ENCODE results near the gene DBNDD1.

Gene DBNDD1

GRCh38 chr16:90034504-90034903 lies 15.2 kb upstream of the DBNDD1 start:
- DNase-seq, result no peak

DNA sequence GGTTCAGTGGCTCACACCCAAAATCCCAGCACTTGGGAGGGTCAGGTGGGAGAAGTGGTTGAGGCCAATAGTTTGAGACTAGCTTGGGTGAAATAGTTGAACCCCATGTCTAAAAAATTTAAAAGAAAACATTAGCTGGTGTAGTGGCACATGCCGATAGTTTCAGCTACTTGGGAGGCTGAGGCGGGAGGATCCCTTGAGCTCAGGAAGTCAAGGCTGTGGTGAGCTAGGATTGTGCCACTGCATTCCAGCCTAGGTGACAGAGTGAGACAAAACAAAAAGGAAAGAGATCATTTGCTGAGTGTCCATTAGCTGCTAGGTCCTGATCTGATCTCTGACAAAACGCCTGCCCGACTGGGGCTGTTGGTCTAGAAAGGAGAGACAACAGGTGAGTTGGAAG lies 14.1 kb upstream of the DBNDD1 start:
- no peak for DNase-seq

DNA sequence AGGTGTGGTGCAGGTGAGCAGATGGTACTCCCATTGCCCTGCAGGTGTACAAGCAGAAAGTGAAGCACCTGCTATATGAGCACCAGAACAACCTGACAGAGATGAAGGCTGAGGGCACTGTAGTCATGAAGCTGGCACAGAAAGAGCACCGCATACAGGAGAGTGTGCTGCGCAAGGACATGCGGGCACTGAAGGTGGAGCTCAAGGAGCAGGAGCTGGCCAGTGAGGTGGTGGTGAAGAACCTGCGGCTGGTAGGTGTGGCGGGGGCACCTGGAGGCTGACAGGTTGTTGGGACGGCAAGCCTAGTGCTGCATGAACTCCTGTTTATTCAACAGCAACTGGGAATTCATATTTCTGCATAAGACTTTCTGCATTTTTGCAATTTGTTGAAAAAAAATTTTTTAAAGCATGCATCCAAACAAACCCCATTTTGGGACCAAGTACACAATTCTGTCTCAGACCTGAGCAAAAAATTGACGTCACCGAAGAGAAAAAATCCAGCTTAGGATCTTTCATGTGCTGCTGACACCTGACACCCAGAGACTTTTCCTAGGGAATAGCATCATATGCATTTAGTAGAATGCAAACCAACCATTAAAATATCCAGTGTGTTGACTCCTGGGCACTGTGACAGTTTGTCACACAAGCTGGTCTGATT lies 13.5 kb upstream of the DBNDD1 start:
- DNase-seq, result no peak

GRCh38 chr16:90031931-90032673 lies 12.8 kb upstream of the DBNDD1 start:
- DNase-seq, result no peak

DNA sequence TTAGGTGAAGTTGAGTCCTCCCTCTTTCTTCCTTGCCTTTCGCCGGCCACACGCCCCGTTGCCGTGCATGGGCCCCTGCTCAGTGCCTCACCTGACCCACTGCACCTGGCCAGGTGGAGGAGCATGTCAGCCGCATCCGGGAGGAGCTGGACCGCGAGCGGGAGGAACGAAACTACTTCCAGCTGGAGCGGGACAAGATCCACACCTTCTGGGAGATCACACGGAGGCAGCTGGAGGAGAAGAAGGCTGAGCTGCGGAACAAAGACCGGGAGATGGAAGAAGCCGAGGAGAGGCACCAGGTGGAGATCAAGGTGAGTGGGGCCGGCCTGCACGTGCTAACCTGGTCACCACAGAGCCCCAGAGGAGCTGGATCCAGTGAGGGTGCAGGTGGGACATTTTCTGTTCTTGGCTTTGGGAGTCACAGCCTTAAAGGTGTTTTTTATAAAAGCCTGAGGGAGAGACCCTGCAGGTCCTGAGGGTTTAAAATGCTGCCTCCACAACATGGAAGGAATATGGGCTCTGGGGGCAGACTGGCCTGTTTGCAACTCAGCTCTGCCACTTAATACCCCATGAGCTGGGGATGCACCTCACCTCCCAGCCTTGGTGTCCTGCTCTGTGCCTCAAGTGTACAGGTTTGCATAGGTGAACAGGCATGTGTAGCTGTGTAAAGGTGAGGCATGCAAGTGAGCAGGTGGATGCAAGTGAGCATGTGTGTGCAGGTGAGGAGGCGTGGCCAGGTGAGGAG lies 12.1 kb upstream of the DBNDD1 start:
- DNase-seq, result no peak

- no peak for DNase-seq
Observed at GRCh38 chr16:90028985-90029384, 9.7 kb upstream of the DBNDD1 start.

DNA sequence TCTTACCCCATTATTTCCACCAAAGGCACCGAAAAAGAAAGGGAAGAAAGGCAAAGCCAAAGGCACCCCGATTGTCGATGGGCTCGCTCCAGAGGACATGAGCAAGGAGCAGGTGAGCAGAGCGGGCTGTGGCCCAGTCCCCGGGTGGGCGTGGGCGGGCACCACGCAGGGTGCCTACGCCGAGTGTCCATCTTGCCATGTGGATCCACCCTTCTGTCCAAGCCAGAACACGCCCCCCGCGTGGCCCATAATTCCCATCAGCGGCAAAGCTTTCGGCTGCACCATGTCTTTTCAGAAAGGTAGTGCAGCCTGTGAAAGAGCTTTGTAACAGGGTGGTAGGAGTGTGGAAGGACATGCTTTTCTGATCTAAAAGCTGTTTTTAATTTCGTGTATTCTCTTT lies 8.4 kb upstream of the DBNDD1 start:
- DNase-seq, result no peak

- DNase-seq, result no peak
Observed at GRCh38 chr16:90026135-90026534, 6.9 kb upstream of the DBNDD1 start.

DNA sequence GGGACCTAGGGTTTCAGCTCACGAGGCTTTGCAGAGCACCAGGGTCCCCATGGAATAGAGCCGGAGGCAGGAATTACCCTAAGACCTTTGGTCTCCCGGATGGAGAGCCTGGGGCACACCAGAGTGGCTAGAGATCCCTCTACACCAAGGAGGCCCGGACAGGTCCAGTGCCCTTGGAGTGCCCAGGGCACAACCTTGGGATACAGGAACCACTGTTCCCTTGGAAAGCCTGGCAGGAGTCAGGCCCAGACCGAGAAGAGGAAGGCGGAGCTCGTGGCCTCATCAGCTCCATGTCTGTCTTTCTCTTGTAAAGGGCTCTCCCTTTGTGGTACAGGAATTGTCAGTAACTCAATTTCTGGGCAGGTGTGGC lies 3.8 kb upstream of the DBNDD1 start:
- no peak for DNase-seq

GRCh38 chr16:90022209-90023077 lies 3.2 kb upstream of the DBNDD1 start:
- peak; percentile 92 for DNase-seq

GRCh38 chr16:90020838-90021382 lies 1.7 kb upstream of the DBNDD1 start:
- no peak for DNase-seq

GRCh38 chr16:90020260-90020837 lies 1.1 kb upstream of the DBNDD1 start:
- no peak for DNase-seq

GRCh38 chr16:90019543-90020259 lies 445 bp upstream of the DBNDD1 start:
- peak; percentile 74 for DNase-seq

- DNase-seq, result no peak
Observed at GRCh38 chr16:90018297-90018651, 982 bp downstream of the DBNDD1 start.

DNA sequence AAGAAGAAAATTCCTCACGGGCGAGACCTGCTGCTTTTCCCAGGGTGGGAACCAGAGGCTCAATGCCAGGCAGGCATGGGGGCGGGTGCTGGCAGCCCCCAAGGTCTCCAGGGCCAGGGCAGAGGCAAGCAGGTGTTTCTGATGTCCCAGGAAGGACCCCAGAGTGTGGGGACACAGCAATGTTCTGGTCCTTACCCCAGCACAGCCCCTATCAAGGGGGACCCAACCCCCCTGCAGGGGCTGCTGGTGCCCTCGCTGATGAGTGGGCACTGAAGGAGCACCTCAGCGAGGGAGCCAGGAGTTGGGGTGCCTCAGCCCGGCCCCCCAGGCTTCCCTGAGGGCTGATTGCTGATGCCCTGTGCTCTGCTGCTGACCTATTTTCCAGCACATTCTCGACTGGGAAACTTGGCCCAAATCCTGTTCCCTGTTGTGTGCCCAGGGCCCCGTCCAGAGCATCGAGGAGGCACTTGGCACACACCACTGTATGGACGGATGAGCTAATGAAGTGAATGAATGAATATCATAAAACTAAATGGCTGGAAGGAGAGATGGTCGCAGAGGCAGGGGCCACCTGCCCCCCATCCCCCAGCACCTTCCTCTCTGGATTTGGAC lies 2.8 kb downstream of the DBNDD1 start:
- no peak for DNase-seq

DNA sequence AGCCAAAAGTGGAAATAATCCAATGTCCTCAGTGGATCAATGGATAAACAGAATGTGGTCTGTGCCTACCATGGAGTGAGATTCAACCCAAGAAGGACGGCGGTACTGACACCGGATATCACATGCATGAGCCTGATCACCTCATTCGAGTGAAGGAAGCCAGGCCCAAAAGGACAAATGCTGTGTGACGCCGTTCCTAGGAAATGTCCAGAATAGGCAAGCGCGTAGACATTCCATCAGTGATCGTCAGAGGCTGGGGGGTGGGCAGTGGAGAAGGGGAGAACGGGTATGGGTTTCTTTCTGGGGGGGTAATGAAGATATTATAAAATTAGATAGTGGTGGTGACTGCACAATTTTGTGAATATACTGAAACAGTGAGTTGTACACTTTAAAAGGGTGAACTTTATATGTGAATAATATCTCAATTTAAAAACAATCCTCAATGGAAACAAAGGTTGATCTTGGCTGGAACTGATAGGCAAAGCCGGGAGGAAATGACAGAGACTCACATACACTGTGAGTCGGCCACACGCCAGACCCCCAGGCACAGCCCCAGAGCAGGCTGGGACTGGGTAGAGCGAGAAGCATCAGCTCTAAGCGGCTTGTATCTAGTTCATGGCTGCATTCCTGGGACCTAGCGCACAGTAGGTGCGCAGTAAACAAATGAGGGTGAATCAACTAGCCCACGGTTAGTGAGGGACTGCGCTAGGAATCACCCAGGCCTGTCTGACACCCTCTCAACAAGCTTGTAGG lies 3.5 kb downstream of the DBNDD1 start:
- no peak for DNase-seq

DNA sequence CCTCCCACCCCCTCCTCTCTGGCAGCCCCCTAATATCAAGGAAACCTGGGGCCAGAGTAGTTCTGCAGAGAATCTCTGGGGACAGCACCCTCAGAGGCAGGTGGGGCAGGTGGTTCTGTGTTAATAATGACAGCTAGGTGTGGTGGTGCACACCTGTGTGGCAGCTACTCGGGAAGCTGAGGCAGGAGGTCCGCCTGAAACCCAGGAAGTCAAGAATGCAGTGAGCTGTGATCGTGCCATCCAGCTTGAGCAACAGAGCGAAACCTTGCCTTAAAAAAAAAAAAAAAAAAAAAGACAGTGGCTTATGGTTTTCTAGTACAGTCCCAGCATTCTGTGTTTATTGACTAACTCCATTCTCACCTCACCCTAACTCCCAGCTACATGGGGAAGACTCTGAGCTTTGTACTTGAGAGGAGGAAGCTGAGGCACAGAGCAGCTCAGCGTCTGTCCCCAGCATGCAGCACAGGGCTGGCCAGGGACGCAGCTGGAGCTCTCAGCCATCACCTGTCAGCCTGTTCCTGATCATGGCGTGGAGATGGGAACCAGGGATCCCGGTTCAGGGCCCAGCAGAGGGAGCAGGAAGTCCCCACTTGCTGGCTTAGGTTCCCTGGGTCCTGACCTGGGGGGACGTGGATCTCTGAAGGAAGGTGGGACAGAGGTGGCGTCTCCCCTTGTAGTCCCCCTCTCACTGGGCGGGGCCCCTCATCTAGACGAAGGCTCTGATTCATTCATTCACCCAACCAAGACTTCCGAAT lies 6.1 kb downstream of the DBNDD1 start:
- DNase-seq, result peak; percentile 81

- DNase-seq, result no peak
Observed at GRCh38 chr16:90011908-90012501, 7.3 kb downstream of the DBNDD1 start.

GRCh38 chr16:90011508-90011819 lies 7.8 kb downstream of the DBNDD1 start:
- no peak for DNase-seq
